WI38 (cell line): ENCODE measurements around the gene CDH12.

Source experiments
- H3K4me3 ChIP-seq: 2 replicates; pipeline ENCODE4 v1.5.1; 2011; ENCODE audit warnings: low read depth, mild to moderate bottlenecking, control low read depth, low read length
- CTCF ChIP-seq: IDR thresholded peaks from 2 replicates; pipeline ENCODE4 v1.5.1; 2012; ENCODE audit warnings: low read depth, mild to moderate bottlenecking, control low read depth, low read length

Gene CDH12

GRCh38 chr5:22460189-22460588 is 393.0 kb downstream of the CDH12 start:
- TF ChIP-seq CTCF, result no peak

GRCh38 chr5:22432905-22433304 is 420.2 kb downstream of the CDH12 start:
- TF ChIP-seq CTCF, result no peak

More at GRCh38 chr5:22460189-22460588, 393.0 kb downstream of the CDH12 start:
- H3K4me3 ChIP-seq, result no peak overlapping the region

GRCh38 chr5:22431840-22432239 is 421.3 kb downstream of the CDH12 start:
- TF ChIP-seq CTCF, result no peak
- no peak overlapping the region for H3K4me3 ChIP-seq

More at GRCh38 chr5:22432905-22433304, 420.2 kb downstream of the CDH12 start:
- no peak overlapping the region for H3K4me3 ChIP-seq

GRCh38 chr5:22431406-22431805 is 421.7 kb downstream of the CDH12 start:
- no peak overlapping the region for H3K4me3 ChIP-seq
- no peak for TF ChIP-seq CTCF

- TF ChIP-seq CTCF, result no peak
- H3K4me3 ChIP-seq, result no peak overlapping the region
Observed at GRCh38 chr5:22411554-22412349, 441.4 kb downstream of the CDH12 start.

- H3K4me3 ChIP-seq, result no peak overlapping the region
- TF ChIP-seq CTCF, result no peak
Observed at GRCh38 chr5:22391956-22392355, 461.2 kb downstream of the CDH12 start.

GRCh38 chr5:22390888-22391287 is 462.3 kb downstream of the CDH12 start:
- no peak for TF ChIP-seq CTCF
- H3K4me3 ChIP-seq, result no peak overlapping the region
